Keratinocyte (primary cell): Measurements from ENCODE around the gene ABCC11. TPM values are rescaled to one million over a fixed set of nuclear protein-coding genes. Genes with fewer than 3 reads are reported as not detected.

Experiments used
- DNase-seq: peaks from one replicate; pipeline ENCODE4 v3.0.0-alpha.2; 2011; ENCODE audit warnings: low read depth, missing footprints, low spot score
- FAIRE-seq: peaks from 2 replicates; lab custom pipeline; 2011; peaks lifted over from hg19 to GRCh38; lab: Jason Lieb, UNC
- H2AFZ ChIP-seq: 2 replicates; pipeline ENCODE4 v1.6.0; 2012; ENCODE audit warnings: low read length, control low read depth, inconsistent platforms; ENCODE audit not compliant: control insufficient read depth
- H3K27ac ChIP-seq: 2 replicates; pipeline ENCODE4 v1.5.1; 2011; ENCODE audit warnings: low read length; ENCODE audit not compliant: control insufficient read depth, insufficient read depth
- H3K27me3 ChIP-seq: 3 replicates; pipeline ENCODE4 v1.6.0; 2011; ENCODE audit warnings: low read length; ENCODE audit not compliant: control insufficient read depth, insufficient read depth; ENCODE audit errors: extremely low read depth
- H3K36me3 ChIP-seq, 2 experiments: 2 replicates in 1 of 2; 3 replicates in 1 of 2; pipeline ENCODE4 v1.5.1; 2011; ENCODE audit warnings: low read length in 2 of 2, mild to moderate bottlenecking in 1 of 2; ENCODE audit not compliant: control insufficient read depth in 2 of 2, insufficient read depth in 2 of 2; ENCODE audit errors: extremely low read depth in 1 of 2
- H3K4me1 ChIP-seq: 3 replicates; pipeline ENCODE4 v1.5.1; 2011; ENCODE audit warnings: low read length; ENCODE audit not compliant: control insufficient read depth, insufficient read depth; ENCODE audit errors: extremely low read depth
- H3K4me2 ChIP-seq: 3 replicates; pipeline ENCODE4 v1.6.0; 2011; ENCODE audit warnings: low read depth, low read length; ENCODE audit not compliant: control insufficient read depth, insufficient read depth; ENCODE audit errors: extremely low read depth
- H3K4me3 ChIP-seq, 3 experiments: fragments of 200-600 bp in 1 of 3; sonication (generic) in 1 of 3; 2 replicates in 2 of 3; 3 replicates in 1 of 3; pipeline ENCODE4 v1.5.1; 2011 to 2016; ENCODE audit warnings: low read length in 3 of 3, mild to moderate bottlenecking in 3 of 3, control low read depth in 2 of 3, inconsistent platforms in 1 of 3, low read depth in 1 of 3, mixed read lengths in 1 of 3, mixed run types in 1 of 3, moderate library complexity in 1 of 3; ENCODE audit not compliant: control insufficient read depth in 2 of 3, insufficient read depth in 2 of 3; ENCODE audit errors: extremely low read depth in 1 of 3
- H3K79me2 ChIP-seq: 2 replicates; pipeline ENCODE4 v1.6.0; 2012; ENCODE audit warnings: low read length; ENCODE audit not compliant: control insufficient read depth, insufficient read depth
- H3K9ac ChIP-seq: 3 replicates; pipeline ENCODE4 v1.6.0; 2011; ENCODE audit warnings: low read length; ENCODE audit not compliant: control insufficient read depth, insufficient read depth; ENCODE audit errors: extremely low read depth
- H3K9me1 ChIP-seq: 3 replicates; pipeline ENCODE4 v1.6.0; 2011; ENCODE audit warnings: low read length; ENCODE audit not compliant: control insufficient read depth, insufficient read depth; ENCODE audit errors: extremely low read depth
- H3K9me3 ChIP-seq: 2 replicates; pipeline ENCODE4 v1.5.1; 2012; ENCODE audit warnings: low read depth, low read length; ENCODE audit not compliant: control insufficient read depth
- H4K20me1 ChIP-seq: 3 replicates; pipeline ENCODE4 v1.6.0; 2011; ENCODE audit warnings: low read length; ENCODE audit not compliant: control insufficient read depth, insufficient read depth; ENCODE audit errors: extremely low read depth
- EZH2 ChIP-seq: IDR thresholded peaks from one replicate; pipeline ENCODE4 v1.6.1; 2012; ENCODE audit warnings: inconsistent platforms, mild to moderate bottlenecking, low read length, moderate library complexity
- dilution Hi-C: fragments of 300-500 bp; cut with MboI; formaldehyde crosslinking; loops from one replicate; pipeline ENCODE4 v1.7.0; 2020; ENCODE audit warnings: low sequenced_read_pairs; ENCODE audit not compliant: extremely low pct_ligation_motif_present
- polyA plus RNA-seq, 5 experiments: library from polyadenylated mRNA; depleted of rRNA in 3 of 5; stranded (reverse) in 3 of 5; stranded (forward) in 1 of 5; unstranded in 1 of 5; fragments of >200 nt; gene quantifications; 1 replicate in 1 of 5; 2 replicates in 3 of 5; 3 replicates in 1 of 5; pipeline versions ENCODE4 v1.2.1 to v1.2.3, GENCODE V29; 2011 to 2012; ENCODE audit warnings: missing spikeins in 2 of 5, low read depth in 1 of 5, low replicate concordance in 1 of 5
- TF ChIP-seq, protein P1 (sequence below), 3 experiments: IDR thresholded peaks in 1 of 3; conservative IDR thresholded peaks in 1 of 3; optimal IDR thresholded peaks in 1 of 3; 2 replicates in 2 of 3; 3 replicates in 1 of 3; pipeline versions ENCODE3 to v1.5.1; 2011; ENCODE audit warnings: low read length in 3 of 3, mild to moderate bottlenecking in 3 of 3, moderate library complexity in 2 of 3, control low read depth in 1 of 3, inconsistent platforms in 1 of 3; ENCODE audit not compliant: insufficient read depth in 2 of 3; ENCODE audit errors: extremely low read depth in 1 of 3

The ABCC11 gene
- polyA plus RNA-seq, 1 donor (not counting 4 experiments of a cell fraction or from before 2014, with no cell fraction given): 0.33 TPM

DNA sequence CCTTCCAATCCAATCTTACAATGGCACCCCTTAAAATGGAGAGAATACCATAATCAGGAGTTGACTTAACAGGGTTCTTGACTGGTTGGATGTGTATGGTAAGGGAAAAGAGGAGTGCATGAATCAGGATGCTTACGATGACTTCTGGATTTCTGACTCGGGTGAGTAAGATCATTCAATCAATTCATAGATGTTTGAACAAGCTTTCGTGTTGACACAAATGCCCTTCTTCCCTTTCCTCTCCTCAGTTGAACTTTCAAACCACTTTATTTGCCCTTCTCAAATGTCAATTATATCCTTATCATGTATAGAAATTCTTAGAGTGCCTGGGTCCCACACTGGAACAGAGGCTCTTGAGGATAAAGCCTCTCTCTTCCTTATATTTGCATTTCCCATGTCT, 117.4 kb downstream of the ABCC11 start:
- dilution Hi-C loops: no loop called here
- H3K27me3 ChIP-seq: no peaks in the 10 kb centered on the region
- H3K27ac ChIP-seq: no peak overlapping the region
- TF ChIP-seq, protein P1, sequence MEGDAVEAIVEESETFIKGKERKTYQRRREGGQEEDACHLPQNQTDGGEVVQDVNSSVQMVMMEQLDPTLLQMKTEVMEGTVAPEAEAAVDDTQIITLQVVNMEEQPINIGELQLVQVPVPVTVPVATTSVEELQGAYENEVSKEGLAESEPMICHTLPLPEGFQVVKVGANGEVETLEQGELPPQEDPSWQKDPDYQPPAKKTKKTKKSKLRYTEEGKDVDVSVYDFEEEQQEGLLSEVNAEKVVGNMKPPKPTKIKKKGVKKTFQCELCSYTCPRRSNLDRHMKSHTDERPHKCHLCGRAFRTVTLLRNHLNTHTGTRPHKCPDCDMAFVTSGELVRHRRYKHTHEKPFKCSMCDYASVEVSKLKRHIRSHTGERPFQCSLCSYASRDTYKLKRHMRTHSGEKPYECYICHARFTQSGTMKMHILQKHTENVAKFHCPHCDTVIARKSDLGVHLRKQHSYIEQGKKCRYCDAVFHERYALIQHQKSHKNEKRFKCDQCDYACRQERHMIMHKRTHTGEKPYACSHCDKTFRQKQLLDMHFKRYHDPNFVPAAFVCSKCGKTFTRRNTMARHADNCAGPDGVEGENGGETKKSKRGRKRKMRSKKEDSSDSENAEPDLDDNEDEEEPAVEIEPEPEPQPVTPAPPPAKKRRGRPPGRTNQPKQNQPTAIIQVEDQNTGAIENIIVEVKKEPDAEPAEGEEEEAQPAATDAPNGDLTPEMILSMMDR (optimal IDR thresholded peaks at IDR 0.05 in 1 of 3, IDR thresholded peaks at IDR 0.05 in 1 of 3, conservative IDR thresholded peaks at IDR 0.05 in 1 of 3; ENCODE audit: extremely low read depth in 1 of 3, insufficient read depth in 2 of 3, low read length in 3 of 3): no peak
- no peak for TF ChIP-seq EZH2
- H3K79me2 ChIP-seq: no peaks in the 10 kb centered on the region
- peaks cover 8% of the 10 kb centered on the region for H3K4me1 ChIP-seq
- no peak overlapping the region for H2AFZ ChIP-seq
- H3K9ac ChIP-seq: no peak overlapping the region
- no peaks in the 10 kb centered on the region for H3K9me1 ChIP-seq
- no peaks in the 10 kb centered on the region for H3K36me3 ChIP-seq
- no peaks in the 10 kb centered on the region for H4K20me1 ChIP-seq
- no peak overlapping the region for H3K4me3 ChIP-seq
- no peaks in the 10 kb centered on the region for H3K9me3 ChIP-seq
- DNase-seq (no peak), FAIRE-seq (peak; percentile 26)
- no peak overlapping the region for H3K4me2 ChIP-seq

DNA sequence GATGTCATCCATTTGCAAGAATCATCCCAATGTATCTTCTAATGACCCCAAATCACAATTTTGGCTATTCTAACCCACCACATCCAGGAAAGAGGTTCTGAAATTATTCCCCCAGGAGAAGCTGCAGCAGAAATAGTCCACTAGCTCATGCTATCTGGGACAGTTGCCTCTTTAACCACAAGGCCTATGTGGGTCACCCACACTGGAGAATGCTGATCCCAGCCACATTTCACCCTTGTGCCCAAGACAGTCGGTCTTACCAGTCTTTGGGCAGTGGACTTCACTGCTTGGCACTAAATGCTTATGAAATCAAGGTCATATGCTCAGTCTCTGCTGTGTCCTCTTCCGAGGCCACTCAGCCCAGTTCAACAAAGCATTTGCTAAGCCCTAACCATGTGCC, 118.6 kb downstream of the ABCC11 start:
- dilution Hi-C loops: no loop called here
- H3K27ac ChIP-seq: no peak overlapping the region

More for the DNA sequence above, 118.6 kb downstream of the ABCC11 start:
- H3K9ac ChIP-seq: no peak overlapping the region
- H4K20me1 ChIP-seq: no peaks in the 10 kb centered on the region
- TF ChIP-seq, protein P1 (optimal IDR thresholded peaks at IDR 0.05 in 1 of 3, IDR thresholded peaks at IDR 0.05 in 1 of 3, conservative IDR thresholded peaks at IDR 0.05 in 1 of 3; ENCODE audit: extremely low read depth in 1 of 3, insufficient read depth in 2 of 3, low read length in 3 of 3): no peak
- no peak for TF ChIP-seq EZH2
- no peaks in the 10 kb centered on the region for H3K36me3 ChIP-seq
- no peaks in the 10 kb centered on the region for H3K9me1 ChIP-seq
- no peaks in the 10 kb centered on the region for H3K27me3 ChIP-seq
- no peak overlapping the region for H3K4me3 ChIP-seq
- H3K9me3 ChIP-seq: no peaks in the 10 kb centered on the region
- no peak overlapping the region for H3K4me2 ChIP-seq
- no peak overlapping the region for H2AFZ ChIP-seq
- DNase-seq (no peak), FAIRE-seq (no peak)
- H3K4me1 ChIP-seq: peaks cover 10% of the 10 kb centered on the region
- H3K79me2 ChIP-seq: no peaks in the 10 kb centered on the region
